Thyroid gland (tissue), 4 donors: Measurements from ENCODE around the gene COL16A1. TPM values are rescaled to one million over a fixed set of nuclear protein-coding genes. Genes with fewer than 3 reads are reported as not detected.

Experiments
- DNase-seq, 2 donors: peaks; one replicate each; pipeline ENCODE4 v3.0.0-alpha.2; 2019
- H3K27ac ChIP-seq, 3 donors: fragments of 200-600 bp; sonication (generic); 1 replicate in 2 of 3; 2 replicates in 1 of 3; pipeline ENCODE4 v1.5.1; 2016 to 2019; ENCODE audit warnings: mild to moderate bottlenecking in 1 of 3, moderate library complexity in 1 of 3
- H3K27me3 ChIP-seq: fragments of 200-600 bp; sonication (generic); one replicate; pipeline ENCODE4 v1.5.1; 2019
- H3K36me3 ChIP-seq, 2 donors: fragments of 200-600 bp; sonication (generic); one replicate each; pipeline ENCODE4 v1.5.1; 2016 to 2019
- H3K4me1 ChIP-seq, 2 donors: fragments of 200-600 bp; sonication (generic); one replicate each; pipeline ENCODE4 v1.5.1; 2017 to 2019
- H3K4me3 ChIP-seq, 3 donors: fragments of 200-600 bp; sonication (generic); replicated peaks in 1 of 3; 1 replicate in 2 of 3; 2 replicates in 1 of 3; pipeline ENCODE4 v1.5.1; 2016; ENCODE audit warnings: mild to moderate bottlenecking in 1 of 3
- H3K9me3 ChIP-seq: fragments of 200-600 bp; sonication (generic); one replicate; pipeline ENCODE4 v1.5.1; 2017
- POLR2A ChIP-seq, 2 donors: fragments of 450-650 bp; IDR thresholded peaks; one replicate each; pipeline ENCODE4 v1.6.1; 2017; ENCODE audit warnings: antibody characterized with exemption in 2 of 2, mild to moderate bottlenecking in 2 of 2, moderate library complexity in 1 of 2
- WGBS, 2 donors: methylation state at CpG; one replicate each; pipeline ENCODE4 v1.1.5; 2017; 5-methylcytosine and 5-hydroxymethylcytosine counted together
- intact Hi-C: fragments of 100-400 bp; cut with DNase I; formaldehyde crosslinking; loops from one replicate; pipeline ENCODE4 v1.15.1; 2023
- total RNA-seq, 4 donors: library from RNA; depleted of rRNA; stranded (reverse); fragments of >200 nt; gene quantifications; one replicate each; pipeline ENCODE4 v1.2.3, GENCODE V29; 2016
- TF ChIP-seq, protein P1 (sequence below), 6 experiments: fragments of 200-600 bp in 3 of 6; fragments of 450-650 bp in 3 of 6; sonication (generic) in 3 of 6; IDR thresholded peaks; one replicate each; pipeline ENCODE4 v1.5.1; 2016 to 2019; ENCODE audit warnings: antibody characterized with exemption in 6 of 6, mild to moderate bottlenecking in 2 of 6, inconsistent platforms in 1 of 6, moderate library complexity in 1 of 6

The COL16A1 gene
- total RNA-seq, 4 donors from 2014 or later, result 61.3 to 121 (median 97.1) TPM

- DNase-seq, result no peak
- Histone ChIP-seq H3K36me3 (no peaks in the 10 kb centered on the region), H3K4me3 (no peak overlapping the region), H3K4me1 (peaks cover 21 to 42% of the 10 kb centered on the region in 2 donors), H3K9me3 (no peaks in the 10 kb centered on the region), H3K27ac (no peak overlapping the region), H3K27me3 (no peaks in the 10 kb centered on the region)
- WGBS, 2 donors, result 80 to 82% methylated on average over 14 to 15 of the region's 15 CpGs
- intact Hi-C loops, result no loop called here
- TF ChIP-seq, protein P1, sequence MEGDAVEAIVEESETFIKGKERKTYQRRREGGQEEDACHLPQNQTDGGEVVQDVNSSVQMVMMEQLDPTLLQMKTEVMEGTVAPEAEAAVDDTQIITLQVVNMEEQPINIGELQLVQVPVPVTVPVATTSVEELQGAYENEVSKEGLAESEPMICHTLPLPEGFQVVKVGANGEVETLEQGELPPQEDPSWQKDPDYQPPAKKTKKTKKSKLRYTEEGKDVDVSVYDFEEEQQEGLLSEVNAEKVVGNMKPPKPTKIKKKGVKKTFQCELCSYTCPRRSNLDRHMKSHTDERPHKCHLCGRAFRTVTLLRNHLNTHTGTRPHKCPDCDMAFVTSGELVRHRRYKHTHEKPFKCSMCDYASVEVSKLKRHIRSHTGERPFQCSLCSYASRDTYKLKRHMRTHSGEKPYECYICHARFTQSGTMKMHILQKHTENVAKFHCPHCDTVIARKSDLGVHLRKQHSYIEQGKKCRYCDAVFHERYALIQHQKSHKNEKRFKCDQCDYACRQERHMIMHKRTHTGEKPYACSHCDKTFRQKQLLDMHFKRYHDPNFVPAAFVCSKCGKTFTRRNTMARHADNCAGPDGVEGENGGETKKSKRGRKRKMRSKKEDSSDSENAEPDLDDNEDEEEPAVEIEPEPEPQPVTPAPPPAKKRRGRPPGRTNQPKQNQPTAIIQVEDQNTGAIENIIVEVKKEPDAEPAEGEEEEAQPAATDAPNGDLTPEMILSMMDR (IDR thresholded peaks at IDR 0.05), result no peak
Measured at GRCh38 chr1:31621847-31622730, 81.7 kb downstream of the COL16A1 start.

DNA sequence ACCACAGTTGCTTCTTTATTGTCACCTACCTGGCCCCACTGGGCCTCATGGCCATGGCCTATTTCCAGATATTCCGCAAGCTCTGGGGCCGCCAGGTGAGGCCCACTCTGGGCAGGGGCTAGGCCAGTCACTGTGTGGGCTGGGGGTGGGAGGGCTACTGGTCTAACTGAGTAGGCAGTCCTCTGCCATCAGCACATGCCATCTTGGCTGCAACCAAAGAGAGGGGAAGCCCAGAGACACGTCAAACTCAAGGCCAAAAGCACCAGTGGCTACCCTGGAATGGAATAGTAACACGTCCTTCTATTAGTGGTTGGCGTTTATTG, 82.4 kb downstream of the COL16A1 start:
- intact Hi-C loops, result no loop called here
- no peak overlapping the region for H3K27ac ChIP-seq
- DNase-seq, result no peak
- no peaks in the 10 kb centered on the region for H3K36me3 ChIP-seq
- no peak for TF ChIP-seq POLR2A (IDR thresholded peaks at IDR 0.05)
- TF ChIP-seq, protein P1 (IDR thresholded peaks at IDR 0.05), result no peak
- H3K9me3 ChIP-seq, result no peaks in the 10 kb centered on the region
- no peak overlapping the region for H3K4me3 ChIP-seq
- no peaks in the 10 kb centered on the region for H3K27me3 ChIP-seq
- H3K4me1 ChIP-seq, result peaks cover 14 to 36% of the 10 kb centered on the region in 2 donors
- 92 to 96% methylated on average over 4 to 5 of the region's 5 CpGs for WGBS, 2 donors

DNA sequence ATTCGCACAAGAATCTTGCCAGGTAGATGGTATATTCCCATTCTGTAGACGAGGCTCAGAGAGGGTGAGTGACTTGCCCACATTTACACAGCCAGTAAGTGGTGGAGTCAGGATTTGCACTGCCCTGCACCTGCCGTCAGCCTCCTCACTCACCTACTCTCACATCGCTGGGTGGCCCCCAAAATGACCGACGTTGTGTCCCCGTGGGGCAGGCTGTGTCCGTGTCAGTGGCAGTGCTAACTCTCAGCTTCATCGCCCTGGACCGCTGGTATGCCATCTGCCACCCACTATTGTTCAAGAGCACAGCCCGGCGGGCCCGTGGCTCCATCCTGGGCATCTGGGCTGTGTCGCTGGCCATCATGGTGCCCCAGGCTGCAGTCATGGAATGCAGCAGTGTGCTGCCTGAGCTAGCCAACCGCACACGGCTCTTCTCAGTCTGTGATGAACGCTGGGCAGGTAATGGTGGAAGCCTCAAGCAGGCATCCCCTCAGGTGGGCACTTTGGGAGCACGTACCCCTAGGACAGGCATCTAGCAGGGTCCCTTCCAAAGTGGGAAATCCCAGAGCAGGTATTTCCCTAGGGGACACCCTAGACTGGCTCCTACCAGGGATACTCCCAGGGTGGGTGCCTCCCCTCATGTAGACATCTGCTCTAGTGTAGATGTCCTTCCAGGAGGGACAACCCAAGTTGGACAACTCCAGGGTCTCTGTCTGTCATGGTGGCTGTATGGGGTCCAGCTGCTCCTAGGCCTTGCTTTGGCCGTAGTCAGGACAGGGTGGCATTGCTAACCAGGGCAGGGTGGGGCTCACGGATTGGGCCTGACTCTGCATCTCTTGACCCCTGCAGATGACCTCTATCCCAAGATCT, 83.0 kb downstream of the COL16A1 start:
- H3K27ac ChIP-seq, result no peak overlapping the region
- no peaks in the 10 kb centered on the region for H3K36me3 ChIP-seq
- no peak for TF ChIP-seq POLR2A (IDR thresholded peaks at IDR 0.05)
- TF ChIP-seq, protein P1 (IDR thresholded peaks at IDR 0.05), result no peak
- 93% methylated on average over 15 to 20 of the region's 20 CpGs for WGBS, 2 donors
- no peaks in the 10 kb centered on the region for H3K27me3 ChIP-seq
- DNase-seq, result no peak
- H3K4me1 ChIP-seq, result peaks cover 8 to 30% of the 10 kb centered on the region in 2 donors
- no peak overlapping the region for H3K4me3 ChIP-seq
- intact Hi-C loops, result no loop called here
- H3K9me3 ChIP-seq, result no peaks in the 10 kb centered on the region

DNA sequence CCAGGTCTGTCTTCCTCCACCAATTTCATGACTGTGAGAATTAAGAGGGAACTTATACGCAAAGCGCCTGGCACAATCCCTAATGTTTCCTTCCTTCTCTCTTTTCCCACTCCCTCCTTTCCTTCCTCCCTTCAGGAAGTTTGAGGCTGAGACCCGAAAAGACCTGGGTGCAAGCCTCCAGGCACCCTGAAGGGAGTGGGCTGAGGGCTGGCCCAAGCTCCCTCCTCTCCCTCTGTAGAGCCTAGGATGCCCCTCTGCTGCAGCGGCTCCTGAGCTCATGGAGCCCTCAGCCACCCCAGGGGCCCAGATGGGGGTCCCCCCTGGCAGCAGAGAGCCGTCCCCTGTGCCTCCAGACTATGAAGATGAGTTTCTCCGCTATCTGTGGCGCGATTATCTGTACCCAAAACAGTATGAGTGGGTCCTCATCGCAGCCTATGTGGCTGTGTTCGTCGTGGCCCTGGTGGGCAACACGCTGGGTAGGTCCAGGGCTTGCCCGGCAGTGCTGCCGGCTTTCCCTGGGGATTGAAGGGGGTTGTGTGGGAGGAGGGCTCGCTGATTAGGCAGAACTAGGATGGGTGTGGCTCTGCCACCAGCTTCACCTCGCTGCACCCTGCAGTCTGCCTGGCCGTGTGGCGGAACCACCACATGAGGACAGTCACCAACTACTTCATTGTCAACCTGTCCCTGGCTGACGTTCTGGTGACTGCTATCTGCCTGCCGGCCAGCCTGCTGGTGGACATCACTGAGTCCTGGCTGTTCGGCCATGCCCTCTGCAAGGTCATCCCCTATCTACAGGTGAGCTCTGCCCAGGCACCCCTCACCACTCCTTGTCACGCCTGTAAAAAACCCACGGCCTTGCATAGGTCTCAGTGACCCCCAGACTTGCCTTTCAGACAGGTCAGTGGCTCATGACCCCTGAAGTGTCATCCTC, 84.6 kb downstream of the COL16A1 start:
- no peaks in the 10 kb centered on the region for H3K9me3 ChIP-seq
- no peak overlapping the region for H3K4me3 ChIP-seq
- no peak for DNase-seq
- no peaks in the 10 kb centered on the region for H3K27me3 ChIP-seq
- no peak overlapping the region for H3K27ac ChIP-seq
- no peak for TF ChIP-seq POLR2A (IDR thresholded peaks at IDR 0.05)
- 78 to 79% methylated on average over 22 of the region's 23 CpGs for WGBS, 2 donors
- H3K4me1 ChIP-seq, result peaks cover 6 to 24% of the 10 kb centered on the region in 2 donors
- intact Hi-C loops, result no loop called here
- H3K36me3 ChIP-seq, result no peaks in the 10 kb centered on the region
